Measurements from ENCODE around the gene ITIH2.
"Not testable (repeated sequence)": the region's sequence is repeated elsewhere in the genome, so short reads cannot be mapped to it uniquely, and the experiment has no call there.

Gene ITIH2

DNA sequence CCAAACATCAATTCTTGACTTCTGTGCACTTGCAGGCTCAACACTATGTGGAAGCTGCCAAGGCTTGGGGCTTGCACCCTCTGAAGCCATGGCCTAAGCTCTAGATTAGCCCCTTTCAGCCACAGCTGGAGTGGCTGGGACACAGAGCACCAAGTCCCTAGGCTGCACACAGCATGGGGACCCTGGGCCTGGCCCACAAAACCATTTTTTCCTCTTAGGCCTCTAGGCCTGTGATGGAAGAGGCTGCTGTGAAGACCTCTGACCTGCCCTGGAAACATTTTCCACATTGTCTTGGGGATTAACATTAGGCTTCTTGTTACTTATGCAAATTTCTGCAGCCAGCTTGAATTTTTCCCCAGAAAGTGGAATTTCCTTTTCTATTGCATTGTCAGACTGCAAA is 10.7 kb upstream of the ITIH2 start:
- in situ Hi-C loops (cut with HindIII; ENCODE audit: low pct_ligation_motif_present, low pct_unique_long_range_greater_than_20kb, low sequenced_read_pairs); DNase-seq: not testable (repeated sequence)

DNA sequence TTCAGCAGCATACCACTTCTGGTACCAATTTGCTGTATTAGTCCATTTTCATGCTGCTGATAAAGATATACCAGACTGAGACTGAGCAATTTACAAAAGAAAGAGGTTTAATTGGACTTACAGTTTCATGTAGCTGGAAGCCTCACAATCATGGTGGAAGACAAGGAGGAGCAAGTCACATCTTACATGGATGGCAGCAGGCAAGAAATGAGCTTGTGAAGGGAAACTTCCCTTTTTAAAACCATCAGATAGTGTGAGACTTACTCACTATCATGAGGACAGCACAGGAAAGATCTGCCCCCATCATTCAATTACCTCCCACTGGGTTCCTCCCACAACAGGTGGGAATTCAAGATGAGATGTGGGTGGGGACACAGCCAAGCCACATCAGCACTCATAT is 9.9 kb upstream of the ITIH2 start:
- DNase-seq; in situ Hi-C loops (cut with HindIII; ENCODE audit: low pct_ligation_motif_present, low pct_unique_long_range_greater_than_20kb, low sequenced_read_pairs): not testable (repeated sequence)

DNA sequence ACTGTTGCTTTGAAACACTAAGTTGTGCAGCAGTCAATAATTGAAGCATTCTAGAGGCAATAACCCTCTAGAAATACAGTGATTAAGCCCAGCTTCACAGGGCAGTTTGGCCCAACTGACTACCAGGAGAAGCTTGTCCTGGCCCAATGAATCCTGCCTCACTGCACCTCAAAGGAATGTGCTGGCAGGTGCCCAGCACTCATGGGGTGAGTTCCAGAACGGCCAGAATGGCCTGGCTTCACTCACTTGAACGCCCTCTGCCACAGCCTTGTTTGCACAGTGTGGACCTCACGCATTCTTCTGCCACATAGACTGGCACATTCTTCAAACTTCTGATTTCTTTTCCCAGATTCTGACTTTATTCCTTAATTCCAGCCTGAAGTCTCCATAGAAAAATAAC is 6.6 kb upstream of the ITIH2 start:
- in situ Hi-C loops (cut with HindIII; ENCODE audit: low pct_ligation_motif_present, low pct_unique_long_range_greater_than_20kb, low sequenced_read_pairs) = no loop called here
- peak; percentile 92 for DNase-seq

DNA sequence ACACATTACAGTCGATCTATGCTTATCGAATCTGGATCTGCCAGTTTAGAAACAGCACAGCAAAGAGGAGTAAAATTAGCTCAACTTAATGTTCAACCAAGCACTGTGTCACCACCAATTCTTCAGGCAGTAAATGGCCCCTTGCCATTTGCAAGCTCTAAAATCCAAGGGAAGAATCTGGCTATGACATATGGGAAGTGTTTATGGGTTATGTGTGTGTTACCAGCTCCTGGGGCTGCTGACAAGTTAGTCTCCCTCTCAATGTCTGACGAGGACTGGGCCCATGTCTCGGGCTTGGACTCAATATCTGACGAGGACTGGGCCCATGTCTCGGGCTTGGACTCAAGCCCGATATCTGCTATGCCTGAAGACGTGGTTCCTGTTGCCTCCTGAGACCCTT is 5.7 kb upstream of the ITIH2 start:
- in situ Hi-C loops (cut with HindIII; ENCODE audit: low pct_ligation_motif_present, low pct_unique_long_range_greater_than_20kb, low sequenced_read_pairs) = no loop called here
- peak; percentile 15 for DNase-seq

DNA sequence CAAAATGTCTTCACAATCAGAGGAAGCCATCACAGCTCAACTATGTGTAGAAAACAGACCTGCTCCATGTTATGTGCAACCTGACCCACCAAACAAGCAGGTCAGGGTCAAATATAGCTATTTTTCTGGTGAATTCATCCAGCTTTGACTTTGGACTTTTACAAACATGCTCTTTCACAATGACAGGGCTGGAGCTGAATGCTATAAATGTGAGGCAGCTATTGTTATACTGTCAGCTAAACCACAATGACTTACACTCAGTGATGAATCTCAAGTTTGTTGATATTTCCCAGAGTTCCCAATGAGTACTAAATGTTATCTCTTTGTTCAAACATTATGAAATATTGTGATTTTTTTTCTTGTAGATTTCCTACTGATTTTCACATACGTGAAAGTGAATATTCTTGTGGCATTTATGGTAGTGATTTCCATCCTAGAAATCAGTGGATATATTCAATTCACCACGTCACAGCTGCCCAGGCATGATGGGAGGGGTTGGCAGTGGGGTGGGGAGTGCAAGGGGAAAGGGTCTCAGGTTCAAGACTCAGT is 2.5 kb upstream of the ITIH2 start:
- in situ Hi-C loops (cut with HindIII; ENCODE audit: low pct_ligation_motif_present, low pct_unique_long_range_greater_than_20kb, low sequenced_read_pairs) = no loop called here
- no peak for DNase-seq

DNA sequence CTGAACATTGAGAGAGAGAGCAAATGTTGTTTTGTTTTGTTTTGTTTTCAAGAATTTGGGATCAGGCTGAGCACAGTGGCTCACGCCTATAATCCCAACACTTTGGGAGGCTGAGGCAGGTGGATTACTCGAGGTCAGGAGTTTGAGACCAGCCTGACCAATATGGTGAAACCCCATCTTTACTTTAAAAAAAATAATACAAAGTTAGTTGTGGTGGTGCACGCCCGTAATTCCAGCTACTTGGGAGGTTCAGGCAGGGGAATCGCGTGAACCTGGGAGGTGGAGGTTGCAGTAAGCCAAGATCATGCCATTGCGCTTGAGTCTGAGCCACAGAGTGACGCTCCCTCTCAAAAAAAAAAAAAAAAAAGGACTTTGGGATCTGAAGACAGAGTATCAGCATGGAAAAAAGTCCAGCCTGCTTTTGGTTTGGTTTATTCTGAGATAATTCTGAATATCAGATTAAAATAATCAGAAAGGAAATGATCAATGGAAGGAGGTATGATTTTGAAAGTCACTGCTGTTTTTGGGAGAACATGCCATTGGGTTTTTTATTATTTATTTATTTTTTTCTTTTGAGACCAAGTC is 1.9 kb upstream of the ITIH2 start:
- in situ Hi-C loops (cut with HindIII; ENCODE audit: low pct_ligation_motif_present, low pct_unique_long_range_greater_than_20kb, low sequenced_read_pairs) = no loop called here
- no peak for DNase-seq

DNA sequence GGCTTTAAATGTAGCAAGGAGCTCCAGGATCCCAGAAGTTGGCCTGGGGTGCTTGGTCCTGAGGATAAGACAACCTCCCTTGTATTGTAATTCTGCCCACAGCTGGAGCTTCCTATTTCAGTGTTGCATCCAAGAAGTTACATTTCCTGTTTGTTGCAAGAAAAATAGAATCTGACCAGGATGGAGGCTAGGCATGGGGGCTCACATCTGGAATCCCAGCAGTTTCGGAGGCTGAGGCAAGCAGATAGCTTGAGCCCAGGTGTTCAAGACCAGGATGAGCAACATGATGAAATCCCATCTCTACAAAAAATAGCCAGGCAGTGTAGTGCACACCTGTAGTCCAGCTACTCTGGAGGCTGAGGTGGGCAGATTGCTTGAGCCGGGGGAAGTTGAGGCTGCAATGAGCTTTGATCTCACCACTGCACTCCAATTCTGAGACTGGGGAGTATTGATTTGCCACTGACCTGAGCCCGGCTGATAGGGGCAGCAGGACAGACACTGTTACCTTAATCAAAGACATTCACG is 766 bp upstream of the ITIH2 start:
- in situ Hi-C loops (cut with HindIII; ENCODE audit: low pct_ligation_motif_present, low pct_unique_long_range_greater_than_20kb, low sequenced_read_pairs) = no loop called here
- DNase-seq = no peak

DNA sequence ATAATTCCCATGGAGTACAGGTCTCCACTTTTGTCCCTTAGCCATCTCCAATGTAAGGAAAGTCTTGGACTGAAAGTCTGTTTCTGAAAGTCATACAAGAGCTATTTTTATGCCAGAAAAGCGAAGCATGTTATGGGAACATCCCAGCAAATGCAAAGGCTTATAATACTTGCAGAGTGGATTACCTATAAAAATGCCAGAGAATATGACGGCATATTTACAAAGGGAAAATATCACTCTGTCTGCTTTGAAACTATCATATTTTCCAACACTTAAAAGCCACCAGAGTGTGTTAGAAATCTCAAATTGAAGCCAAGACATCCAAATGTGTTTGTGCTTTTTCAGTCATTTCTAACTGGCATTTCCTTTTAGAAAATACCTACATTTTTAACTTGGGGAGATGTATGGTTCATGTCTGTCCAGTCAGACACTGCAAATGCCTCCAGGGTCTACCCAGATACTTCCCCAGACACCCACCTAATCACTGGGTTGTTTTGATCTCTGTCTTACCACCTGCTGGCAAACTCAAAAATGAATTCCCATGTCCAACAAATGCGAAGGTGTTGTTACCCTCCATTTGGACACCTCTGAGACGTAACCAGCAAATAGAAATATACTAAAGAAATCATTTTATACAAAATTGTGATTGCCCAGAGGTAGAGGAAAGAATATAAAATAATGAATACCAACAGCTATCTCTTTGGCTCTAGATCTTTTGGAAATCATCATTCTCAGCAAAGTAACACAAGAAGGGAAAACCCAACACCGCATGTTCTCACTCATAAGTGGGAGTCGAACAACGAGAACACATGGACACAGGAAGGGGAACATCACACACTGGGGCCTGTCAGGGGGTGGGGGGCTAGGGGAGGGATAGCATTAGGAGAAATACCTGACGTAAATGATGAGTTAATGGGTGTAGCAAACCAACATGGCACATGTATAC is 1.2 kb downstream of the ITIH2 start:
- no peak for DNase-seq
- in situ Hi-C loops (cut with HindIII; ENCODE audit: low pct_ligation_motif_present, low pct_unique_long_range_greater_than_20kb, low sequenced_read_pairs) = no loop called here

DNA sequence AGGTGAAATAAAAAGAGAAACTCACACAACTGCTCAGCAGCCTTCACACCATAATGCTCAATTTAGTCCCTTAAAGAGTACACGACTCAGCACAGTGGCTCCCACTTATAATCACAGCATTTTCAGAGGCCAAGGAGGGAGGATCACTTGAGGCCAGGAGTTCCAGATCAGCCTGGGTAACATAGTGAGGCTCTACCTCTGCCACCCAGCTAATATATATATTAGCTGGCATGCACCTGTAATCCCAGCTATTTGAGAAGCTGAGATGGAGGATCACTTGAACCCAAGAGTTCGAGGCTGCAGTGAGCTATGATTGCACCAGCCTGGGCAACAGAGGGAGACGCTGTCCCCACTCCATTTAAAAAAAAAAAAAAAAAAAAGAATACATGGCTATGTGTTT is 2.2 kb downstream of the ITIH2 start:
- DNase-seq = no peak
- in situ Hi-C loops (cut with HindIII; ENCODE audit: low pct_ligation_motif_present, low pct_unique_long_range_greater_than_20kb, low sequenced_read_pairs) = no loop called here

DNA sequence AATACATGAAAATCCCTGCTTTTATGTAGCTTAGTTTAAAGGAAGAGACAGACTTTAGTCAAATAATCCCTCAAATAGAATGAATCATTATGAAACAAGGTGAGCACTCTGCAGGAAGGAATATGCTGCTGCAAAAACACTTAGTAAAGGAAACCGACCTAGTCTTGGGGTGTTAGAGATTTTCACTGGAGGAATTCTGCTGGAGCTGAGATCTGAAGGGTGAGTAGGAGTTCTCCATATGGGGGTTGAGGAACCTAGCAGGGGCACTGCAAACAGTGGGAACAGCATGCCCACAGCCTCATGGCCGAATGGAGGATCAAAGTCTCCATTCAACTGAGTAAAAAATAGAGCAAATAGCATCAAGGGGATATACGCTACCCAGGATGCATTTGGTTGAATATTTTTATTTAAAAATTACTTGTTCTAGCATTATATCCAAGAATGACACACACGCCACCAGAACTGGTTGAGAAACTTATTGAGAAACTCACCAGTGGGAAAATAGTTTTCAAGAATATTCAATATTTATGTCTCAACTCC is 3.5 kb downstream of the ITIH2 start:
- in situ Hi-C loops (cut with HindIII; ENCODE audit: low pct_ligation_motif_present, low pct_unique_long_range_greater_than_20kb, low sequenced_read_pairs) = no loop called here

DNA sequence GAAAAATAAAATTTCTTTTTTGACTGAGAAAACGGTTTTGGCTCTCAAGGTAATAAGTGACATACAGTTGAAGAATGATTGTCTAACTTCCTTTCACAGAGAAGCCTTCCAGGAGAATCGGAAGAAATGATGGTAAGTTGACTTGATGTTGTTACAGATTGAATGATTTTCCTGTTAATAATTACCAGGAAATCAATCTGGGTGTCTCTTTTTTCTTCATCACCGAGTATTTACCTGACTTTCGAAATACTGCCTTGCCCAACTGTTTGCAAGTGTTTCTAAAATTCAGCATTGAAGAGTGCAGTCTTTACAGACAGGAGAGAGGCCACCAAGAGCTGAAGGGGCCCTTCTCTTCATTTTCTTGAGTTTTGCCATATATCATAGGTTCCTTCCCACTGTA is 4.0 kb downstream of the ITIH2 start:
- DNase-seq = peak; percentile 8
- in situ Hi-C loops (cut with HindIII; ENCODE audit: low pct_ligation_motif_present, low pct_unique_long_range_greater_than_20kb, low sequenced_read_pairs) = no loop called here

More for the DNA sequence above, 3.5 kb downstream of the ITIH2 start:
- no peak for DNase-seq

DNA sequence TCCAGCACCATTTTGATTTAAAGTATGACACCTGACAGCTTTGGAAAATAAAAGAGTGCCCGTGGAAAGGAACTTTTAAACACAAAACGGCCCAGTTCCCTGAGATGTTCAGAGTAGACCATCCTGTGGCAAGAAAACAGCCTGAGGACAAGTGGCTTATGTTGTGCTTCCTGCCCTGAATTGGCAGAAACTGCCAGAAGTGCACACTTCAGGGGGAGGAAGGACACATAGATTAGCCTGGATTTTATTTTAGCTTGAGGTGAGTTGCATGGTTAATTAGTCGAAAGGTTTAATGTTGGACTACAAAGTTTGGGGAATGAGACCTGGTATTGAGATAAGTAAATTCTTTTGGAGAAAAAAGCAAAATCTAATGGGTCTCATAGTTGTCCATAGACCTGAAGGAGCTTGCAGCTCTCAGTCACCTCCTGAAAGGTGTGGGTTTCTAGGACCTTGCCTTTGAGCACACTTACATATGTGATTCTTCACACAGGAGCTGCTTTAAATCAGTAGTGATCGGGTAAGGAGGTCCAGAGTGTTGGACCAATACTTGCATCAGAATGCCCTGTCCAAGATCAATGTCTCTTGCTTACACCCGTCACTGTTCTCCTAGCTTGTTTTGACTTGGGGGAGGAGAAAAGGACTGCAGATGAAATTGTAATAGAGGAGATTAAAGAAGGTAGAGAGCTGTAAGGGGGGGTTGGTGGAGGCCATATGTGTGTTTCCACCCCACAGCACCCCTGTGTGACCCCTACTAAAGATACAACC is 4.9 kb downstream of the ITIH2 start:
- DNase-seq = no peak
- in situ Hi-C loops (cut with HindIII; ENCODE audit: low pct_ligation_motif_present, low pct_unique_long_range_greater_than_20kb, low sequenced_read_pairs) = no loop called here

DNA sequence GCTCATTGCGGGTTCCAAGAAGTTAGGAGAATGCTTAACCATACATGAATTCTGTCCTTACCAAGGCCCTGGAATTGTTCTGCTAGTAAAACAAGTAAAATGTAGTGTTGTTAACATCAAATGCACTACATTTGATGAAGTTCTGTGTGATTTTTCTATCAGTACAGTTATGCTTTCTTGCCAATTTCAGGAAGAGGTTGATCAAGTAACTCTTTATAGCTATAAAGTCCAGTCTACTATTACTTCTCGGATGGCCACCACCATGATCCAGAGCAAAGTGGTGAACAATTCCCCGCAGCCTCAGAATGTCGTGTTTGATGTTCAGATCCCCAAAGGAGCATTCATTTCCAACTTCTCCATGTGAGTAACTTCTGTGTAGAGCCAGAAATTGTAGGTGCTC is 5.7 kb downstream of the ITIH2 start:
- in situ Hi-C loops (cut with HindIII; ENCODE audit: low pct_ligation_motif_present, low pct_unique_long_range_greater_than_20kb, low sequenced_read_pairs) = no loop called here

DNA sequence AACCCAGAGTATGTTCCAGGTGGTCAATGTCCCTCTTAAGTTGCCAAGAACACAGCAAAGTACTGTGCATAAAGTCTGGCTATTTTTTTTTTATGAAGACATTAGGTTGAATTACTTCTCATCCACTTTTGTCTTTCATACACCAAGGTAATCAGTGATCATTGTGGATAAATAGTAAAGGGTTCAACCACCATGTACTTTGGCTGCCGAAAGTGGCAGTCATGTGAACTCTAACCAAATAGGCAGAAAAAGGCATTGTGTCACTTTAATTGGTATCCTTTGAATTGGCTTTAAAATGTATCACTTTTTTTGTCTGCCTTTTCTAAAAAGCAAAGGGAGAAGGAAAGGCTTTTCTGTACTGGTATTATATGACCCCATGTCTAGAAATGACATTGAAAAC is 7.3 kb downstream of the ITIH2 start:
- in situ Hi-C loops (cut with HindIII; ENCODE audit: low pct_ligation_motif_present, low pct_unique_long_range_greater_than_20kb, low sequenced_read_pairs) = no loop called here
- no peak for DNase-seq

More for the DNA sequence above, 5.7 kb downstream of the ITIH2 start:
- no peak for DNase-seq

DNA sequence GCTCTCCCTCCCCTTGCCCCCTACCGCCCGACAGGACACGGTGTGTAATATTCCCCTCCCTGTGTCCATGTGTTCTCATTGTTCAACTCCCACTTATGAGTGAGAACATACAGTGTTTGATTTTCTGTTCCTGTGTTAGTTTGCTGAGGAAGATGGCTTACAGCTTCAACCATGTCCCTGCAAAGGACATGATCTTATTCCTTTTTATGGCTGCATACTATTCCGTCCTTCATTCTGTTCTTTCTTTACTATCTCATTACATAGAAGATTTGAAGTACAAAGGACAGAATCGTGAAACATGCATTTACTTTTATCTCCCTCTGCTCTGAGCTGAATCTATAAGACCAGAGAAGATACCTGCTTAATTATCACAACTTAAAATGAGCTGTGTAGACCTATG is 8.0 kb downstream of the ITIH2 start:
- DNase-seq; in situ Hi-C loops (cut with HindIII; ENCODE audit: low pct_ligation_motif_present, low pct_unique_long_range_greater_than_20kb, low sequenced_read_pairs): not testable (repeated sequence)

DNA sequence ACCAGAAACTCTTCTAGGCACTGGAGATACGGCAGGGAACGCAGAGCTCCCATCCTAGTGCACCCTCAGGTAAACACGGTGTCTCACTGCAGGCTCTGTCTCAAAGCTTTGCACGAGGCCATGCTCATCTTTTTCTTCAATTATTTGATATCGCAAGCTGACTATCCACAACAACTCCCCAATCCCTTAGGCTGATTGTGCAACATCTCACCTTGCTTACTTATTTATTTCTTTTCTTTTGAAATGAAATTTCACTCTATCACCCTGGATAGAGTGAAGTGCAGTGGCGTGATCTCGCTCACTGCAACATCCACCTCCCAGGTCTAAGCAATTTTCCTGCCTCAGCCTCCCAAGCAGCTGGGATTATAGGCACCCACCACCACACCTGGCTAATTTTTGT is 12.4 kb downstream of the ITIH2 start:
- in situ Hi-C loops (cut with HindIII; ENCODE audit: low pct_ligation_motif_present, low pct_unique_long_range_greater_than_20kb, low sequenced_read_pairs) = no loop called here
- no peak for DNase-seq

DNA sequence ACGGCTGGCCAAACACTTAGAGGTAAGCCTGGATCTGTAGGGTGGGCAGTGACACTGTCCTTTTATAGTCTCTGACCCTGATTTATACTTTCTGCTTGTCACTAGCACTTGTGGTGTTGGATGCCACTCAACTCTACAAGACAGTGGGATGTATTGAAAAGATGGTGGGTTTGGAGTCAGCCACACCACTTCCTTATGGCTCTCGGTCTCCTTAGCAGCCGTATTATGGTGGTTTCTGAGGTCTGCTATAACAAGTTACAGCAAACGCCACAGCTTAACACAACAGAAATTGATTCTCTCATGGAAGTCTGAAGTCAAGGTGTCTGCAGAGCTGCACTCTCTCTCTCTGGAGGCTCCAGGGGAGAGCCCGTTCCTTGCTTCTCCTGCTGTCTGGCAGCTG is 14.7 kb downstream of the ITIH2 start:
- in situ Hi-C loops (cut with HindIII; ENCODE audit: low pct_ligation_motif_present, low pct_unique_long_range_greater_than_20kb, low sequenced_read_pairs) = no loop called here

DNA sequence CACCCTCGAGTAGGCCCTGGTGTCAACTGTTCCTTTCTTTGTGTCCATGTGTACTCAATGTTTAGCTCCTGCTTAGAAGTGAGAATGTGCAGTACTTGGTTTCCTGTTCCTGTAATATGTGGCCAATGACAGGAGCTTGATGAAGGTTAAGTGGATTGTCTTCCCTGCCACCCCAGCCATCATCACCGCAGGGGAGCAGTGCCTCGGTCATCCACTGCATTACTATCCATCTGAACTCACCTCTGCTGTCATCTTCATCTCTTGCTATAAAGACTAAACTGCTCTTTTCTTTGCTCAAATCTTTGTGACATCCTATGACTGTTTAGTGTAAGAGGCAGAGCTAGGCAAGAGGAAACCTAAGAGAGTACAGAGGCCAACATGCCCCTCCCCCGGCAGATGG is 15.6 kb downstream of the ITIH2 start:
- no peak for DNase-seq
- in situ Hi-C loops (cut with HindIII; ENCODE audit: low pct_ligation_motif_present, low pct_unique_long_range_greater_than_20kb, low sequenced_read_pairs) = no loop called here

More for the DNA sequence above, 14.7 kb downstream of the ITIH2 start:
- DNase-seq = no peak

DNA sequence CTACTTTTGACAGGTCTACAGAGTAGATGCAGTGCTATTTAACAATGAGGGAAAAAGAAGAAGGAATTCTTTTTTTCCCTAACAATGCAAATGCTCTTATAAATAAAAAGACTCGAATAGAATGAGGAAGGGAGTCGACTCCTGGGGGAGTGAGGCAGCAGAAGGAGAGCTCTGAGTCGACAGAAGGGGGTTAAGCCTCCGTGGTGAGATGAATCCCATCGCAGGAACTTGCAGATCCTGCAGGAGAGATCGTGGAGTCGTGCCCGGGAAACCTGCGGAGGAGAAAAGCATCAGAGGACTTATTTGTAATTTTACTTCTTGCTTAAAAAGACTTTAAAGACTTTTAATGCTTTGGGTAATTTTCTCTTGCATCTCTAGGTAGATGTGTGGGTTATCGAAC is 17.4 kb downstream of the ITIH2 start:
- no peak for DNase-seq
- in situ Hi-C loops (cut with HindIII; ENCODE audit: low pct_ligation_motif_present, low pct_unique_long_range_greater_than_20kb, low sequenced_read_pairs) = no loop called here

Measured in ACHN (cell line).